OCI-LY7 (cell line): ENCODE measurements around the gene NSMCE4A. TPM values are rescaled to one million over a fixed set of nuclear protein-coding genes. Genes with fewer than 3 reads are reported as not detected.

Experiments used
- BruUV-seq: library from RNA; stranded (reverse); fragments of 400-500 nt; replicated peaks from 2 replicates; lab custom pipeline; 2021; lab: Mats Ljungman, UMichigan
- CTCF ChIA-PET: fragments of 300-600 bp; sonication (Branson Sonifier 250); formaldehyde crosslinking; loops from one replicate; lab custom pipeline; 2022; ENCODE audit warnings: antibody characterized with exemption; ENCODE audit not compliant: unreplicated experiment; lab: Charles Lee
- POLR2A ChIA-PET: fragments of 300-600 bp; sonication (Branson Sonifier 250); formaldehyde crosslinking; loops from one replicate; lab custom pipeline; 2022; ENCODE audit warnings: antibody characterized with exemption; lab: Charles Lee
- DNase-seq: peaks from one replicate; pipeline ENCODE4 v3.0.0-alpha.2; 2015; ENCODE audit warnings: low spot score
- H2AFZ ChIP-seq: fragments of 200-600 bp; sonication (generic), shearing (Covaris generic); 2 replicates; pipeline ENCODE4 v1.6.1; 2014; ENCODE audit warnings: mild to moderate bottlenecking, antibody characterized with exemption, low read length, moderate library complexity
- H3K27ac ChIP-seq: fragments of 200-600 bp; sonication (generic); 2 replicates; pipeline ENCODE4 v1.5.1; 2014; ENCODE audit warnings: mixed run types, low read depth, mild to moderate bottlenecking, moderate library complexity, low read length, inconsistent platforms; ENCODE audit not compliant: poor library complexity, severe bottlenecking
- H3K36me3 ChIP-seq: fragments of 200-600 bp; sonication (generic); 2 replicates; pipeline ENCODE4 v1.6.1; 2014; ENCODE audit warnings: mild to moderate bottlenecking, antibody characterized with exemption, low read length, moderate library complexity, mixed read lengths; ENCODE audit not compliant: insufficient read depth
- H3K4me1 ChIP-seq: fragments of 200-600 bp; sonication (generic); 2 replicates; pipeline ENCODE4 v1.5.1; 2014; ENCODE audit warnings: mild to moderate bottlenecking, low read length; ENCODE audit not compliant: insufficient read depth, poor library complexity, severe bottlenecking
- H3K4me2 ChIP-seq: fragments of 200-600 bp; sonication (generic); 2 replicates; pipeline ENCODE4 v1.6.1; 2014; ENCODE audit warnings: mild to moderate bottlenecking, low read length
- H3K4me3 ChIP-seq: fragments of 200-600 bp; sonication (generic); 2 replicates; pipeline ENCODE4 v1.5.1; 2014; ENCODE audit warnings: mild to moderate bottlenecking, low read depth, low read length; ENCODE audit not compliant: poor library complexity, severe bottlenecking
- H3K79me2 ChIP-seq: fragments of 200-600 bp; sonication (generic); 2 replicates; pipeline ENCODE4 v1.6.1; 2016; ENCODE audit warnings: low read depth, mild to moderate bottlenecking, low read length, moderate library complexity, mixed read lengths; ENCODE audit not compliant: insufficient read depth
- H3K9me2 ChIP-seq: fragments of 200-600 bp; sonication (generic); 2 replicates; pipeline ENCODE4 v1.6.1; 2016; ENCODE audit warnings: mild to moderate bottlenecking, low read length, mixed read lengths; ENCODE audit not compliant: insufficient read depth
- H3K9me3 ChIP-seq: fragments of 200-600 bp; sonication (generic); 2 replicates; pipeline ENCODE4 v1.6.1; 2014; ENCODE audit warnings: mild to moderate bottlenecking, mixed run types, low read length, mixed read lengths
- H4K20me1 ChIP-seq: fragments of 200-600 bp; sonication (generic); 2 replicates; pipeline ENCODE4 v1.6.1; 2014; ENCODE audit warnings: mild to moderate bottlenecking, antibody characterized with exemption, low read length, moderate library complexity, mixed read lengths; ENCODE audit not compliant: insufficient read depth
- EZH2phosphoT487 ChIP-seq: fragments of 200-600 bp; sonication (generic); IDR thresholded peaks from 2 replicates; pipeline ENCODE4 v1.6.1; 2018; ENCODE audit warnings: low read depth, borderline replicate concordance, mild to moderate bottlenecking, mixed run types, antibody characterized with exemption, low read length, moderate library complexity, mixed read lengths
- intact Hi-C: fragments of 100-400 bp; cut with micrococcal nuclease; formaldehyde crosslinking; loops from one replicate; pipeline ENCODE4 v1.10.0; 2022; ENCODE audit not compliant: unreplicated experiment
- total RNA-seq, 2 experiments: library from RNA; depleted of rRNA in 1 of 2; stranded (reverse); fragments of >200 nt in 1 of 2; shearing (Covaris generic) in 1 of 2; gene quantifications; 2 replicates each; pipeline ENCODE4 v1.2.3, GENCODE V29; 2014 to 2022
- TF ChIP-seq, protein P1 (sequence below): fragments of 200-600 bp; sonication (generic); conservative IDR thresholded peaks from 2 replicates; pipeline ENCODE4 v1.5.1; 2014; ENCODE audit warnings: mild to moderate bottlenecking, antibody characterized with exemption, low read length, moderate library complexity, mixed read lengths

Gene NSMCE4A
- total RNA-seq, 2 experiments from 2014 or later: 69.5 to 105 TPM

- no peaks in the 10 kb centered on the region for H4K20me1 ChIP-seq
- TF ChIP-seq, protein P1, sequence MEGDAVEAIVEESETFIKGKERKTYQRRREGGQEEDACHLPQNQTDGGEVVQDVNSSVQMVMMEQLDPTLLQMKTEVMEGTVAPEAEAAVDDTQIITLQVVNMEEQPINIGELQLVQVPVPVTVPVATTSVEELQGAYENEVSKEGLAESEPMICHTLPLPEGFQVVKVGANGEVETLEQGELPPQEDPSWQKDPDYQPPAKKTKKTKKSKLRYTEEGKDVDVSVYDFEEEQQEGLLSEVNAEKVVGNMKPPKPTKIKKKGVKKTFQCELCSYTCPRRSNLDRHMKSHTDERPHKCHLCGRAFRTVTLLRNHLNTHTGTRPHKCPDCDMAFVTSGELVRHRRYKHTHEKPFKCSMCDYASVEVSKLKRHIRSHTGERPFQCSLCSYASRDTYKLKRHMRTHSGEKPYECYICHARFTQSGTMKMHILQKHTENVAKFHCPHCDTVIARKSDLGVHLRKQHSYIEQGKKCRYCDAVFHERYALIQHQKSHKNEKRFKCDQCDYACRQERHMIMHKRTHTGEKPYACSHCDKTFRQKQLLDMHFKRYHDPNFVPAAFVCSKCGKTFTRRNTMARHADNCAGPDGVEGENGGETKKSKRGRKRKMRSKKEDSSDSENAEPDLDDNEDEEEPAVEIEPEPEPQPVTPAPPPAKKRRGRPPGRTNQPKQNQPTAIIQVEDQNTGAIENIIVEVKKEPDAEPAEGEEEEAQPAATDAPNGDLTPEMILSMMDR: no peak
- no peak for TF ChIP-seq EZH2phosphoT487
- H3K4me1 ChIP-seq: no peaks in the 10 kb centered on the region
- H2AFZ ChIP-seq: no peak overlapping the region
- no peak overlapping the region for H3K27ac ChIP-seq
- intact Hi-C loops: no loop called here
- no peak overlapping the region for H3K4me3 ChIP-seq
- H3K9me3 ChIP-seq: no peaks in the 10 kb centered on the region
- peaks cover 50% of the 10 kb centered on the region for H3K36me3 ChIP-seq
- H3K79me2 ChIP-seq: no peaks in the 10 kb centered on the region
- H3K9me2 ChIP-seq: no peaks in the 10 kb centered on the region
- CTCF ChIA-PET: no interaction called here
- H3K4me2 ChIP-seq: no peak overlapping the region
- DNase-seq: no peak
- BruUV-seq: no TSS peak
- POLR2A ChIA-PET: interaction anchor here (1.2 kb wide), 1 partner anchor 12 kb away, joined by 3 read pairs; no protein-coding TSS in a partner anchor
Observed at GRCh38 chr10:121956111-121957061, 18.6 kb downstream of the NSMCE4A start.

GRCh38 chr10:121952226-121952625 lies 22.8 kb downstream of the NSMCE4A start:
- no peaks in the 10 kb centered on the region for H3K79me2 ChIP-seq
- no peaks in the 10 kb centered on the region for H3K9me3 ChIP-seq
- H3K36me3 ChIP-seq: peaks cover 18% of the 10 kb centered on the region
- no peak for DNase-seq
- no peaks in the 10 kb centered on the region for H4K20me1 ChIP-seq
- no peak overlapping the region for H2AFZ ChIP-seq
- no peak for TF ChIP-seq EZH2phosphoT487
- TF ChIP-seq, protein P1: no peak
- POLR2A ChIA-PET: no interaction called here
- CTCF ChIA-PET: no interaction called here
- no peaks in the 10 kb centered on the region for H3K9me2 ChIP-seq
- no peak overlapping the region for H3K4me2 ChIP-seq
- intact Hi-C loops: no loop called here
- no peak overlapping the region for H3K4me3 ChIP-seq
- no peaks in the 10 kb centered on the region for H3K4me1 ChIP-seq
- BruUV-seq: no TSS peak
- H3K27ac ChIP-seq: no peak overlapping the region

DNA sequence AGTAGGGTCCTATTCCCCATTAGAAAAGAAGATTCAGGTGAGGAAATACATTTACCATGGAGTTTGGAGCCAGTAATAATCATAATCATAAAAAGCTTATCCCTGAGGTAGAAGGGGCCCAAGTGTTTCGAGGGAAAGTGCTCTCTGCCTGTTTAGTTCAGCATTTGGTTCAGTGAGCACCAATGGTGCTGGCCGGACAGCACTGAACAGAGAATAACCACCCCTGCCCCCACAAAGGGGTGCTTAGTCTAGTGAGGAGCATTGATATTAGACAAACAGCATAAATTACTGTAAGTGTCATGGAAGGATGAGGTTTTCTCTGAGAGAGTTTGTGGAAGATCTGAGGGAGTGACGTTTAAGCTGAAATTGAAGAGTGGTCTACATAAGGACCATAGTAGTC lies 25.6 kb downstream of the NSMCE4A start:
- H3K36me3 ChIP-seq: no peaks in the 10 kb centered on the region; the same call in 1 of the 2 replicates
- no peaks in the 10 kb centered on the region for H3K9me3 ChIP-seq
- no peaks in the 10 kb centered on the region for H3K9me2 ChIP-seq
- H4K20me1 ChIP-seq: no peaks in the 10 kb centered on the region
- no peak overlapping the region for H2AFZ ChIP-seq
- ChIA-PET CTCF (no interaction called here), POLR2A (no interaction called here)
- no peak overlapping the region for H3K27ac ChIP-seq
- intact Hi-C loops: no loop called here
- no peaks in the 10 kb centered on the region for H3K79me2 ChIP-seq
- no peak overlapping the region for H3K4me3 ChIP-seq
- no TSS peak for BruUV-seq
- no peaks in the 10 kb centered on the region for H3K4me1 ChIP-seq
- TF ChIP-seq, protein P1: no peak
- TF ChIP-seq EZH2phosphoT487: no peak
- DNase-seq: no peak
- H3K4me2 ChIP-seq: no peak overlapping the region
